K562 (cell line): Measurements from ENCODE around the gene ENO2. TPM values are rescaled to one million over a fixed set of nuclear protein-coding genes. Genes with fewer than 3 reads are reported as not detected.

Experiments used
- ATAC-seq: fragments of 200-7000 bp; cut with Tn5 transposase; 3 replicates; pipeline ENCODE4 v1.9.1; 2020; ENCODE audit warnings: moderate library complexity
- BruUV-seq: library from RNA; stranded (reverse); fragments of 400-500 nt; replicated peaks from 2 replicates; lab custom pipeline; 2021; lab: Mats Ljungman, UMichigan
- CTCF ChIA-PET: fragments of 300-600 bp; formaldehyde crosslinking; extraction: SDS; loops from one replicate; lab custom pipeline; 2021; ENCODE audit warnings: low intra/inter-chr PET ratio; lab: Yijun Ruan, JAX
- POLR2A ChIA-PET: fragments of 300-600, 350-650 bp; sonication (Branson Sonifier 250); formaldehyde crosslinking; extraction: SDS; loops from one replicate; lab custom pipeline; 2021; ENCODE audit warnings: antibody characterized with exemption, inconsistent platforms; lab: Yijun Ruan, JAX
- DNase-seq, 4 experiments: peaks; one replicate each; pipeline versions ENCODE4 v3.0.0 to v3.0.0-alpha.2; 2011 to 2018; ENCODE audit warnings: low spot score in 3 of 4, mixed read lengths in 3 of 4; ENCODE audit errors: extremely low read depth in 1 of 4
- FAIRE-seq: peaks from 2 replicates; lab custom pipeline; 2011; peaks lifted over from hg19 to GRCh38; lab: Jason Lieb, UNC
- H2AFZ ChIP-seq: 2 replicates; pipeline ENCODE4 v1.6.0; 2011; ENCODE audit warnings: low read depth, low read length, control low read depth, inconsistent platforms
- H3K27ac ChIP-seq: fragments of 200-600 bp; 3 replicates; pipeline ENCODE4 v1.8.0; 2011; ENCODE audit warnings: low read depth, mild to moderate bottlenecking, control low read depth, inconsistent platforms, low read length, moderate library complexity, mixed read lengths; ENCODE audit errors: extremely low read depth
- H3K27me3 ChIP-seq, 2 experiments: fragments of 300-600 bp in 1 of 2; 2 replicates in 1 of 2; 3 replicates in 1 of 2; pipeline versions ENCODE4 v1.6.0 to v1.8.0; 2011; ENCODE audit warnings: inconsistent platforms in 2 of 2, low read length in 2 of 2, mild to moderate bottlenecking in 1 of 2, mixed read lengths in 1 of 2, moderate library complexity in 1 of 2; ENCODE audit not compliant: control insufficient read depth in 2 of 2, insufficient read depth in 2 of 2
- H3K36me3 ChIP-seq: fragments of 300-600 bp; 3 replicates; pipeline ENCODE4 v1.8.0; 2011; ENCODE audit warnings: mild to moderate bottlenecking, low read length, inconsistent platforms; ENCODE audit not compliant: control insufficient read depth, insufficient read depth
- H3K4me1 ChIP-seq, 2 experiments: fragments of 200-600 bp in 1 of 2; replicated peaks in 1 of 2; 2 replicates in 1 of 2; 3 replicates in 1 of 2; pipeline versions ENCODE4 v1.5.1 to v1.8.0; 2011; ENCODE audit warnings: inconsistent platforms in 2 of 2, low read length in 2 of 2, mild to moderate bottlenecking in 1 of 2, mixed read lengths in 1 of 2, moderate library complexity in 1 of 2; ENCODE audit not compliant: control insufficient read depth in 2 of 2, insufficient read depth in 2 of 2
- H3K4me2 ChIP-seq: 2 replicates; pipeline ENCODE4 v1.6.1; 2011; ENCODE audit warnings: low read length, control low read depth, inconsistent platforms, mixed read lengths; ENCODE audit not compliant: insufficient read depth
- H3K4me3 ChIP-seq: fragments of 200-600 bp; sonication (generic), shearing (Covaris generic); 2 replicates; pipeline ENCODE4 v1.5.1; 2016; ENCODE audit warnings: control low read depth, inconsistent platforms
- H3K79me2 ChIP-seq: fragments of 200-600 bp; 3 replicates; pipeline ENCODE4 v1.8.0; 2011; ENCODE audit warnings: low read length, inconsistent platforms; ENCODE audit not compliant: control insufficient read depth, insufficient read depth
- H3K9ac ChIP-seq, 2 experiments: 2 replicates each; pipeline versions ENCODE4 v1.6.0 to v1.6.1; 2011; ENCODE audit warnings: low read depth in 2 of 2, low read length in 2 of 2, control low read depth in 1 of 2, inconsistent platforms in 1 of 2, mild to moderate bottlenecking in 1 of 2, mixed read lengths in 1 of 2; ENCODE audit not compliant: insufficient read depth in 1 of 2
- H3K9me1 ChIP-seq: one replicate; pipeline ENCODE4 v1.6.0; 2011; ENCODE audit warnings: inconsistent platforms, mild to moderate bottlenecking, low read length, moderate library complexity; ENCODE audit not compliant: control insufficient read depth, insufficient read depth
- H3K9me3 ChIP-seq: replicated peaks from 2 replicates; pipeline ENCODE4 v1.5.1; 2011; ENCODE audit warnings: low read depth, low read length, inconsistent platforms; ENCODE audit not compliant: control insufficient read depth, insufficient read depth
- H4K20me1 ChIP-seq: replicated peaks from 2 replicates; pipeline ENCODE4 v1.6.1; 2011; ENCODE audit warnings: low read length, inconsistent platforms, mixed read lengths; ENCODE audit not compliant: control insufficient read depth, insufficient read depth
- CCAR2 ChIP-seq: fragments of 200-400 bp; formaldehyde crosslinking; IDR thresholded peaks from 2 replicates; pipeline ENCODE4 v1.6.1; 2017; ENCODE audit warnings: mild to moderate bottlenecking, low read depth, low read length
- CHCHD3 ChIP-seq: fragments of 250-450 bp; sonication (Bioruptor Pico); IDR thresholded peaks from 2 replicates; pipeline ENCODE4 v2.1.2; 2022; ENCODE audit warnings: mild to moderate bottlenecking
- EWSR1 ChIP-seq: fragments of 450-650 bp; IDR thresholded peaks from 2 replicates; pipeline ENCODE4 v1.6.1; 2018; ENCODE audit warnings: borderline replicate concordance, mild to moderate bottlenecking, low read depth, moderate library complexity; ENCODE audit not compliant: partially characterized antibody
- HMG20A ChIP-seq: fragments of 450-650 bp; formaldehyde crosslinking; conservative IDR thresholded peaks from 2 replicates; pipeline ENCODE4 v1.4.0; 2020; ENCODE audit warnings: mild to moderate bottlenecking, mixed read lengths
- KLF16 ChIP-seq: IDR thresholded peaks from 2 replicates; pipeline ENCODE4 v1.6.1; 2016; ENCODE audit warnings: antibody characterized with exemption
- LCOR ChIP-seq: sonication (generic); formaldehyde crosslinking; IDR thresholded peaks from 2 replicates; pipeline ENCODE4 v1.8.0; 2022; ENCODE audit warnings: mild to moderate bottlenecking, missing genetic modification reagents
- MAFG ChIP-seq: fragments of 450-650 bp; conservative IDR thresholded peaks from 2 replicates; pipeline ENCODE4 v1.6.1; 2016; ENCODE audit warnings: missing genetic modification characterization, missing compliant biosample characterization
- NR3C1 ChIP-seq: sonication (generic); formaldehyde crosslinking; IDR thresholded peaks from 2 replicates; pipeline ENCODE4 v1.8.1; 2022; ENCODE audit warnings: missing genetic modification reagents
- RUNX1 ChIP-seq: sonication (generic); IDR thresholded peaks from 2 replicates; pipeline ENCODE4 v1.6.1; 2016; ENCODE audit warnings: antibody characterized with exemption, low read depth
- SAFB2 ChIP-seq: fragments of 200-400 bp; formaldehyde crosslinking; IDR thresholded peaks from 2 replicates; pipeline ENCODE4 v1.6.1; 2018; ENCODE audit warnings: borderline replicate concordance, low read length, low read depth, moderate library complexity; ENCODE audit not compliant: severe bottlenecking
- SUPT5H ChIP-seq: fragments of 450-650 bp; IDR thresholded peaks from 2 replicates; pipeline ENCODE4 v1.6.1; 2016
- TBP ChIP-seq: optimal IDR thresholded peaks from 2 replicates; pipeline ENCODE3; 2011; ENCODE audit warnings: low read depth, low read length, improper control_type of control experiment
- TCF7 ChIP-seq: sonication (generic); IDR thresholded peaks from 2 replicates; pipeline ENCODE4 v1.6.1; 2016; ENCODE audit warnings: antibody characterized with exemption, borderline replicate concordance
- ZNF274 ChIP-seq: IDR thresholded peaks from 2 replicates; pipeline ENCODE4 v1.6.1; 2011; ENCODE audit warnings: low read depth, mild to moderate bottlenecking, low read length, moderate library complexity, borderline replicate concordance
- ZNF778 ChIP-seq: fragments of 450-650 bp; formaldehyde crosslinking; IDR thresholded peaks from 2 replicates; pipeline ENCODE4 v1.4.0; 2020; ENCODE audit warnings: mild to moderate bottlenecking, moderate library complexity
- WGBS: fragments of 100-300 bp; shearing (Covaris generic); methylation state at CpG from one replicate; pipeline ENCODE4 v1.1.6; 2016; ENCODE audit warnings: low coverage, mixed read lengths; ENCODE audit not compliant: insufficient coverage; ENCODE audit errors: missing lambda C conversion rate; 5-methylcytosine and 5-hydroxymethylcytosine counted together
- in situ Hi-C: fragments of 300-500 bp; cut with MboI; formaldehyde crosslinking; loops from 4 replicates; pipeline ENCODE4 v1.15.0; 2018; ENCODE audit warnings: inconsistent platforms, mixed read lengths
- intact Hi-C: fragments of 100-400 bp; cut with micrococcal nuclease; formaldehyde crosslinking; loops from 2 replicates; pipeline ENCODE4 v1.14.2; 2022
- polyA plus RNA-seq, 8 experiments: library from polyadenylated mRNA; depleted of rRNA in 4 of 8; stranded (reverse) in 5 of 8; unstranded in 3 of 8; fragments of >200 nt; fragmentation: Nextera tagmentation in 2 of 8; fragmentation: Illumina TruSeq in 1 of 8; extraction: Ambion mirVana in 2 of 8; extraction: Trizol in 1 of 8; gene quantifications; 2 replicates each; pipeline versions ENCODE4 v1.2.1 to v1.2.3, GENCODE V29; 2011 to 2014; ENCODE audit warnings: inconsistent platforms in 1 of 8, missing spikeins in 1 of 8
- total RNA-seq, 7 experiments: library from RNA; depleted of rRNA in 6 of 7; stranded (reverse); fragments of >200 nt in 6 of 7; fragmentation: Illumina TruSeq in 2 of 7; extraction: Trizol in 2 of 7; gene quantifications; 2 replicates each; pipeline versions ENCODE4 v1.2.1 to v1.2.3, GENCODE V29; 2011 to 2021; ENCODE audit warnings: low replicate concordance in 1 of 7
- TF ChIP-seq, protein P1 (sequence below): fragments of 450-650 bp; IDR thresholded peaks from one replicate; pipeline ENCODE4 v1.6.1; 2018; ENCODE audit warnings: mild to moderate bottlenecking, moderate library complexity; ENCODE audit not compliant: partially characterized antibody
- TF ChIP-seq, protein P2 (sequence below): sonication (generic); formaldehyde crosslinking; IDR thresholded peaks from 2 replicates; pipeline ENCODE4 v1.8.0; 2022; ENCODE audit warnings: mild to moderate bottlenecking, missing genetic modification reagents, borderline replicate concordance
- TF ChIP-seq, protein P3 (sequence below): IDR thresholded peaks from 2 replicates; pipeline ENCODE4 v1.6.1; 2011; ENCODE audit not compliant: insufficient read length; ENCODE audit errors: extremely low read depth

Gene ENO2
- total and polyA plus RNA-seq, 9 of the 15 experiments (the other 6 are each of a cell fraction or from before 2014, with no cell fraction given), result 10.9 to 43.3 (median 21.0) TPM

DNA sequence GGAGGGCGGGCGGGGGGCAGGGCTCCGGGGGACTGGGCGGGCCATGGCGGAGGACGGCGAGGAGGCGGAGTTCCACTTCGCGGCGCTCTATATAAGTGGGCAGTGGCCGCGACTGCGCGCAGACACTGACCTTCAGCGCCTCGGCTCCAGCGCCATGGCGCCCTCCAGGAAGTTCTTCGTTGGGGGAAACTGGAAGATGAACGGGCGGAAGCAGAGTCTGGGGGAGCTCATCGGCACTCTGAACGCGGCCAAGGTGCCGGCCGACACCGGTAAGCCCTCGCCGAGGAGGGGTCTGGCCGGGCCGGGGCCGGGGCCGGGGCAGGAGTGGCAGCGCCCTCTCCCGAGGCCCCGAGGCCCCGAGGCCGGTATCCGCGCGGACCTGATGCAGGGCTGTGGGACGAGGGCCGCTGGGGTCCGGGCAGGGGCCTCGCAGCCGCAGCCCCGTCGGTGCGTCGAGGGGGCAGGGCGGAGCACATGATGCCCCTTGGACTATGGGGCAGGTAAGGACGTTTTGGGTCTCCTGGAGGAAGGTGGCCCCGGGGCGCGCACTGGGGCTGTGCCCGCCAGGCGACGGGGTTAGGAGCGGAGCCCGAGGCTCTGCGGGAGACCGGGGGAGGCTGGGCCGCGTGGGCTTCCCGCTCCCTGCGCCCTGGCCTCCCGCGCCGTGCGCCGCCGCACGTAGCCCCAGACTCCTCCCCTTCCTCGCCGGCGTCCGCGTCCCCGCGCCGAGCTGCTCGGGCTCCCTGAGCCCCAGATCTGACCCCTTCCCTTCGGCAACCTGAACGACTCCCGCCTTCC lies 46.8 kb upstream of the ENO2 start, which contains the start of gene TPI1:
TSS of gene TPI1 (plus strand) at position 119 of the 798 bp plus-strand sequence. CDS start at position 155, 36 bp downstream.
- peaks cover 33 to 53% of the 10 kb centered on the region in 2 experiments; a peak in 4 of 5 replicates for H3K4me1 ChIP-seq
- DNase-seq, result peak; percentile 78 to 91 (median 81)
- H3K4me3 ChIP-seq, result peak within 1 kb of the TSS; percentile 96
- H3K79me2 ChIP-seq, result peaks cover 46% of the 10 kb centered on the region
- H3K27me3 ChIP-seq, result no peaks in the 10 kb centered on the region
- H3K9ac ChIP-seq, result peak within 1 kb of the TSS; percentile 87 to 98
- CTCF ChIA-PET, result interaction anchor here (1.1 kb wide), 1 partner anchor 97 kb away, joined by 3 read pairs; no protein-coding TSS in a partner anchor
- peak within 1 kb of the TSS; percentile 74 for H2AFZ ChIP-seq
- no peaks in the 10 kb centered on the region for H3K9me3 ChIP-seq
- BruUV-seq, result no TSS peak
- no peak for FAIRE-seq
- WGBS, result under 1% methylated on average over 27 of the region's 86 CpGs
- in situ Hi-C loops, result loop anchor here (5.0 kb wide), 1 partner anchor 75 kb away; the partner anchor contains the start of genes C12orf57 and RNU7-1
- peaks cover 47% of the 10 kb centered on the region for H4K20me1 ChIP-seq
- POLR2A ChIA-PET, result interaction anchor here (0.5 to 11.3 kb wide), 26 partner anchors 13 to 1051 kb away, joined by 3 to 174 read pairs (median 4); partner anchors contain the start of genes C12orf57, CDCA3, PTMS and RNU7-1
- no peaks in the 10 kb centered on the region for H3K9me1 ChIP-seq
- ATAC-seq, result peak; percentile 83
- peak within 1 kb of the TSS; percentile 94 for H3K27ac ChIP-seq
- intact Hi-C loops, result loop anchor here (5.0 kb wide), 1 partner anchor 75 kb away; the partner anchor contains the start of genes C12orf57 and RNU7-1
- peak within 1 kb of the TSS; percentile 87 for H3K4me2 ChIP-seq
- H3K36me3 ChIP-seq, result peaks cover 69% of the 10 kb centered on the region
- TF ChIP-seq CCAR2 (no peak), TBP (peak; percentile 96), ZNF778 (CRISPR knock-in tag) (no peak), MAFG (tag) (no peak), SAFB2 (no peak), LCOR (CRISPR knock-in tag) (no peak), NR3C1 (CRISPR knock-in tag) (peak; percentile 49; the same call in 1 of the 2 replicates), TCF7 (no peak), EWSR1 (no peak), KLF16 (no peak), SUPT5H (peak; percentile 97), RUNX1 (no peak), CHCHD3 (CRISPR knock-in tag) (no peak), HMG20A (CRISPR knock-in tag) (no peak), ZNF274 (peak; percentile 43; the same call in 1 of the 2 replicates)
- TF ChIP-seq, protein P1, sequence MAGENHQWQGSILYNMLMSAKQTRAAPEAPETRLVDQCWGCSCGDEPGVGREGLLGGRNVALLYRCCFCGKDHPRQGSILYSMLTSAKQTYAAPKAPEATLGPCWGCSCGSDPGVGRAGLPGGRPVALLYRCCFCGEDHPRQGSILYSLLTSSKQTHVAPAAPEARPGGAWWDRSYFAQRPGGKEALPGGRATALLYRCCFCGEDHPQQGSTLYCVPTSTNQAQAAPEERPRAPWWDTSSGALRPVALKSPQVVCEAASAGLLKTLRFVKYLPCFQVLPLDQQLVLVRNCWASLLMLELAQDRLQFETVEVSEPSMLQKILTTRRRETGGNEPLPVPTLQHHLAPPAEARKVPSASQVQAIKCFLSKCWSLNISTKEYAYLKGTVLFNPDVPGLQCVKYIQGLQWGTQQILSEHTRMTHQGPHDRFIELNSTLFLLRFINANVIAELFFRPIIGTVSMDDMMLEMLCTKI, result no peak
- TF ChIP-seq, protein P2, sequence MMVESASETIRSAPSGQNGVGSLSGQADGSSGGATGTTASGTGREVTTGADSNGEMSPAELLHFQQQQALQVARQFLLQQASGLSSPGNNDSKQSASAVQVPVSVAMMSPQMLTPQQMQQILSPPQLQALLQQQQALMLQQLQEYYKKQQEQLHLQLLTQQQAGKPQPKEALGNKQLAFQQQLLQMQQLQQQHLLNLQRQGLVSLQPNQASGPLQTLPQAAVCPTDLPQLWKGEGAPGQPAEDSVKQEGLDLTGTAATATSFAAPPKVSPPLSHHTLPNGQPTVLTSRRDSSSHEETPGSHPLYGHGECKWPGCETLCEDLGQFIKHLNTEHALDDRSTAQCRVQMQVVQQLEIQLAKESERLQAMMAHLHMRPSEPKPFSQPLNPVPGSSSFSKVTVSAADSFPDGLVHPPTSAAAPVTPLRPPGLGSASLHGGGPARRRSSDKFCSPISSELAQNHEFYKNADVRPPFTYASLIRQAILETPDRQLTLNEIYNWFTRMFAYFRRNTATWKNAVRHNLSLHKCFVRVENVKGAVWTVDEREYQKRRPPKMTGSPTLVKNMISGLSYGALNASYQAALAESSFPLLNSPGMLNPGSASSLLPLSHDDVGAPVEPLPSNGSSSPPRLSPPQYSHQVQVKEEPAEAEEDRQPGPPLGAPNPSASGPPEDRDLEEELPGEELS (CRISPR knock-in tag), result no peak
- TF ChIP-seq, protein P3, sequence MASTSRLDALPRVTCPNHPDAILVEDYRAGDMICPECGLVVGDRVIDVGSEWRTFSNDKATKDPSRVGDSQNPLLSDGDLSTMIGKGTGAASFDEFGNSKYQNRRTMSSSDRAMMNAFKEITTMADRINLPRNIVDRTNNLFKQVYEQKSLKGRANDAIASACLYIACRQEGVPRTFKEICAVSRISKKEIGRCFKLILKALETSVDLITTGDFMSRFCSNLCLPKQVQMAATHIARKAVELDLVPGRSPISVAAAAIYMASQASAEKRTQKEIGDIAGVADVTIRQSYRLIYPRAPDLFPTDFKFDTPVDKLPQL, result peak; percentile 44
